ENCODE results near the gene ATF4.

- TF ChIP-seq GABPB1 (CRISPR knock-in tag; IDR thresholded peaks at IDR 0.05) = no peak
- TF ChIP-seq ZUFSP (CRISPR knock-in tag; IDR thresholded peaks at IDR 0.05; ENCODE audit: borderline replicate concordance) = no peak
- no peak for TF ChIP-seq HOXA7 (CRISPR knock-in tag; IDR thresholded peaks at IDR 0.05)
Measured at GRCh38 chr22:39518996-39519680, 1.2 kb upstream of the ATF4 start.

Measured in HepG2 (cell line).